SK-N-SH (cell line): ENCODE data around the gene IL31. TPM values are rescaled to one million over a fixed set of nuclear protein-coding genes. Genes with fewer than 3 reads are reported as not detected.

Source experiments
- CTCF ChIA-PET: fragments of 300-600, 350-600 bp; formaldehyde crosslinking; extraction: SDS; loops from one replicate; lab custom pipeline; 2021; lab: Yijun Ruan, JAX
- POLR2A ChIA-PET: fragments of 350-600 bp; sonication (Branson Sonifier 250); formaldehyde crosslinking; extraction: SDS; loops from one replicate; lab custom pipeline; 2020; ENCODE audit warnings: antibody characterized with exemption, inconsistent platforms; lab: Yijun Ruan, JAX
- DNase-seq: peaks from one replicate; pipeline ENCODE4 v3.0.0; 2012
- H2AFZ ChIP-seq: fragments of 200-600 bp; sonication (generic); 2 replicates; pipeline ENCODE4 v1.8.1; 2016; ENCODE audit warnings: antibody characterized with exemption, mild to moderate bottlenecking, low read depth
- H3F3A ChIP-seq: fragments of 200-600 bp; sonication (generic); replicated peaks from 2 replicates; pipeline ENCODE3; 2016; ENCODE audit warnings: antibody characterized with exemption, mild to moderate bottlenecking; ENCODE audit not compliant: insufficient read depth
- H3K27ac ChIP-seq, 2 experiments: fragments of 200-500 bp in 1 of 2; fragments of 200-600 bp in 1 of 2; sonication (Bioruptor generic) in 1 of 2; sonication (generic), shearing (Covaris generic) in 1 of 2; 2 replicates each; pipeline versions ENCODE4 v1.5.1 to v1.6.1; 2014 to 2016; ENCODE audit warnings: low read depth in 2 of 2, inconsistent platforms in 1 of 2, low read length in 1 of 2, mild to moderate bottlenecking in 1 of 2, mixed read lengths in 1 of 2
- H3K27me3 ChIP-seq: fragments of 200-600 bp; sonication (generic), shearing (Covaris generic); 2 replicates; pipeline ENCODE4 v1.6.1; 2016; ENCODE audit warnings: mixed run types; ENCODE audit not compliant: insufficient read depth
- H3K36me3 ChIP-seq, 2 experiments: fragments of 200-500 bp in 1 of 2; fragments of 200-600 bp in 1 of 2; sonication (Bioruptor generic) in 1 of 2; sonication (generic) in 1 of 2; replicated peaks in 1 of 2; 2 replicates each; pipeline versions ENCODE3 to v1.5.1; 2014 to 2016; ENCODE audit warnings: low read length in 1 of 2, mild to moderate bottlenecking in 1 of 2; ENCODE audit not compliant: insufficient read depth in 2 of 2, control insufficient read depth in 1 of 2
- H3K4me1 ChIP-seq, 2 experiments: fragments of 200-500 bp in 1 of 2; fragments of 200-600 bp in 1 of 2; sonication (Bioruptor generic) in 1 of 2; sonication (generic), shearing (Covaris generic) in 1 of 2; 2 replicates each; pipeline versions ENCODE4 v1.5.1 to v1.6.1; 2014 to 2016; ENCODE audit warnings: low read depth in 1 of 2, low read length in 1 of 2, mixed run types in 1 of 2; ENCODE audit not compliant: insufficient read depth in 2 of 2, control insufficient read depth in 1 of 2
- H3K4me2 ChIP-seq: fragments of 200-600 bp; sonication (generic), shearing (Covaris generic); 2 replicates; pipeline ENCODE4 v1.6.1; 2017; ENCODE audit warnings: mixed run types
- H3K4me3 ChIP-seq, 2 experiments: fragments of 200-500 bp in 1 of 2; fragments of 200-600 bp in 1 of 2; sonication (Bioruptor generic) in 1 of 2; sonication (generic), shearing (Covaris generic) in 1 of 2; 2 replicates each; pipeline versions ENCODE4 v1.5.1 to v1.8.1; 2014 to 2016; ENCODE audit warnings: low read depth in 2 of 2, inconsistent platforms in 1 of 2, low read length in 1 of 2, mild to moderate bottlenecking in 1 of 2, mixed read lengths in 1 of 2, moderate library complexity in 1 of 2
- H3K79me2 ChIP-seq: fragments of 200-600 bp; sonication (generic); 2 replicates; pipeline ENCODE4 v1.8.1; 2017; ENCODE audit warnings: mild to moderate bottlenecking; ENCODE audit not compliant: insufficient read depth
- H3K9ac ChIP-seq: fragments of 200-600 bp; sonication (generic); 2 replicates; pipeline ENCODE4 v1.6.1; 2017; ENCODE audit warnings: mixed run types
- H3K9me2 ChIP-seq: fragments of 200-600 bp; sonication (generic); 2 replicates; pipeline ENCODE4 v1.6.1; 2017; ENCODE audit warnings: mixed run types
- H3K9me3 ChIP-seq: fragments of 200-600 bp; sonication (generic); 2 replicates; pipeline ENCODE4 v1.6.1; 2017; ENCODE audit warnings: mixed run types, mild to moderate bottlenecking, moderate library complexity
- H4K20me1 ChIP-seq: fragments of 200-600 bp; sonication (generic); 2 replicates; pipeline ENCODE4 v1.6.1; 2017; ENCODE audit warnings: mild to moderate bottlenecking, mixed run types; ENCODE audit not compliant: insufficient read depth
- ELF1 ChIP-seq: IDR thresholded peaks from 2 replicates; pipeline ENCODE4 v1.4.0; 2012
- FOXJ3 ChIP-seq: sonication (generic); formaldehyde crosslinking; IDR thresholded peaks from 2 replicates; pipeline ENCODE4 v1.5.1; 2020; ENCODE audit warnings: mild to moderate bottlenecking, missing genetic modification reagents
- FOXM1 ChIP-seq: IDR thresholded peaks from 2 replicates; pipeline ENCODE4 v1.4.0; 2012; ENCODE audit warnings: low read depth, mild to moderate bottlenecking
- JUND ChIP-seq: IDR thresholded peaks from 2 replicates; pipeline ENCODE4 v1.4.0; 2012
- MEF2A ChIP-seq: IDR thresholded peaks from 2 replicates; pipeline ENCODE4 v1.4.0; 2012; ENCODE audit warnings: low read depth, borderline replicate concordance
- MXI1 ChIP-seq: IDR thresholded peaks from 2 replicates; pipeline ENCODE4 v1.6.1; 2012; ENCODE audit warnings: mild to moderate bottlenecking, low read depth, low read length, improper control_type of control experiment
- NRF1 ChIP-seq: IDR thresholded peaks from 2 replicates; pipeline ENCODE4 v1.6.1; 2012; ENCODE audit warnings: low read depth, mild to moderate bottlenecking, low read length
- PBX3 ChIP-seq: IDR thresholded peaks from 2 replicates; pipeline ENCODE4; 2012
- POLR2AphosphoS5 ChIP-seq: IDR thresholded peaks from 2 replicates; pipeline ENCODE4 v1.6.1; 2012; ENCODE audit warnings: low read depth, low read length
- RAD21 ChIP-seq: IDR thresholded peaks from 2 replicates; pipeline ENCODE4 v1.6.1; 2012; ENCODE audit warnings: mild to moderate bottlenecking, low read length
- REST ChIP-seq: IDR thresholded peaks from 2 replicates; pipeline ENCODE4 v1.6.1; 2012; ENCODE audit warnings: mild to moderate bottlenecking, low read depth, low read length, moderate library complexity
- RFX5 ChIP-seq: IDR thresholded peaks from 2 replicates; pipeline ENCODE4 v1.6.1; 2012; ENCODE audit warnings: mild to moderate bottlenecking, improper control_type of control experiment, low read length
- SMC3 ChIP-seq: IDR thresholded peaks from 2 replicates; pipeline ENCODE4 v1.6.1; 2012; ENCODE audit warnings: low read depth, low read length, improper control_type of control experiment
- TCF12 ChIP-seq: IDR thresholded peaks from 2 replicates; pipeline ENCODE4 v1.4.0; 2012
- TEAD4 ChIP-seq: IDR thresholded peaks from 2 replicates; pipeline ENCODE4 v1.4.0; 2012; ENCODE audit warnings: mild to moderate bottlenecking, borderline replicate concordance; ENCODE audit not compliant: insufficient read depth
- WGBS: methylation state at CpG from one replicate; pipeline ENCODE4 v1.1.6; 2017; ENCODE audit warnings: low lambda C conversion rate; 5-methylcytosine and 5-hydroxymethylcytosine counted together
- polyA plus RNA-seq, 3 experiments: library from polyadenylated mRNA; depleted of rRNA; stranded (reverse); fragments of >200 nt; gene quantifications; 2 replicates each; pipeline ENCODE4 v1.2.3, GENCODE V29; 2012
- TF ChIP-seq, protein P1 (sequence below): fragments of 150-350 bp; IDR thresholded peaks from 2 replicates; pipeline ENCODE4 v1.6.1; 2017; ENCODE audit warnings: antibody characterized with exemption, low read length, low read depth, borderline replicate concordance
- TF ChIP-seq, protein P2 (sequence below): fragments of 150-350 bp; IDR thresholded peaks from 2 replicates; pipeline ENCODE4 v1.6.1; 2016; ENCODE audit warnings: mild to moderate bottlenecking, low read depth, low read length
- TF ChIP-seq, protein P3 (sequence below): fragments of 200-600 bp; sonication (generic); IDR thresholded peaks from 2 replicates; pipeline ENCODE4 v1.6.1; 2017; ENCODE audit warnings: antibody characterized with exemption, mild to moderate bottlenecking, moderate library complexity

Gene IL31
- polyA plus RNA-seq, 1 of the 3 experiments (the other 2 are of a cell fraction) = not detected

GRCh38 chr12:122162976-122163375 lies 11.0 kb downstream of the IL31 start:
- Histone ChIP-seq H3K9me3 (no peaks in the 10 kb centered on the region), H2AFZ (no peak overlapping the region), H3K4me2 (no peak overlapping the region), H3K79me2 (no peaks in the 10 kb centered on the region), H3K4me3 (no peak overlapping the region), H3K4me1 (no peaks in the 10 kb centered on the region; a peak in 1 of 4 replicates), H3K27ac (no peak overlapping the region), H3K27me3 (no peaks in the 10 kb centered on the region), H3K9me2 (no peaks in the 10 kb centered on the region), H3F3A (no peaks in the 10 kb centered on the region), H3K36me3 (no peaks in the 10 kb centered on the region), H3K9ac (no peak overlapping the region), H4K20me1 (no peaks in the 10 kb centered on the region)
- POLR2A ChIA-PET = no interaction called here
- TF ChIP-seq PBX3 (no peak), RFX5 (no peak), POLR2AphosphoS5 (no peak), MEF2A (no peak), JUND (no peak), FOXJ3 (CRISPR knock-in tag) (no peak), RAD21 (no peak), TCF12 (no peak), SMC3 (no peak), FOXM1 (no peak), NRF1 (no peak), ELF1 (no peak), MXI1 (no peak)
- TF ChIP-seq, protein P1, sequence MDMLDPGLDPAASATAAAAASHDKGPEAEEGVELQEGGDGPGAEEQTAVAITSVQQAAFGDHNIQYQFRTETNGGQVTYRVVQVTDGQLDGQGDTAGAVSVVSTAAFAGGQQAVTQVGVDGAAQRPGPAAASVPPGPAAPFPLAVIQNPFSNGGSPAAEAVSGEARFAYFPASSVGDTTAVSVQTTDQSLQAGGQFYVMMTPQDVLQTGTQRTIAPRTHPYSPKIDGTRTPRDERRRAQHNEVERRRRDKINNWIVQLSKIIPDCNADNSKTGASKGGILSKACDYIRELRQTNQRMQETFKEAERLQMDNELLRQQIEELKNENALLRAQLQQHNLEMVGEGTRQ = no peak
- TF ChIP-seq, protein P2, sequence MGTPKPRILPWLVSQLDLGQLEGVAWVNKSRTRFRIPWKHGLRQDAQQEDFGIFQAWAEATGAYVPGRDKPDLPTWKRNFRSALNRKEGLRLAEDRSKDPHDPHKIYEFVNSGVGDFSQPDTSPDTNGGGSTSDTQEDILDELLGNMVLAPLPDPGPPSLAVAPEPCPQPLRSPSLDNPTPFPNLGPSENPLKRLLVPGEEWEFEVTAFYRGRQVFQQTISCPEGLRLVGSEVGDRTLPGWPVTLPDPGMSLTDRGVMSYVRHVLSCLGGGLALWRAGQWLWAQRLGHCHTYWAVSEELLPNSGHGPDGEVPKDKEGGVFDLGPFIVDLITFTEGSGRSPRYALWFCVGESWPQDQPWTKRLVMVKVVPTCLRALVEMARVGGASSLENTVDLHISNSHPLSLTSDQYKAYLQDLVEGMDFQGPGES = no peak
- CTCF ChIA-PET = interaction anchor here (0.6 to 1.0 kb wide), 2 partner anchors 28 to 495 kb away, joined by 3 read pairs; no protein-coding TSS in a partner anchor
- no peak for DNase-seq
- 74% methylated on average over 3 of the region's 3 CpGs for WGBS

GRCh38 chr12:122161682-122162081 lies 12.3 kb downstream of the IL31 start:
- Histone ChIP-seq H2AFZ (no peak overlapping the region), H3K4me3 (no peak overlapping the region), H3K4me2 (no peak overlapping the region), H3F3A (no peaks in the 10 kb centered on the region), H3K9me2 (no peaks in the 10 kb centered on the region), H3K27ac (no peak overlapping the region), H3K27me3 (no peaks in the 10 kb centered on the region), H3K79me2 (no peaks in the 10 kb centered on the region), H3K4me1 (no peaks in the 10 kb centered on the region; a peak in 1 of 4 replicates), H4K20me1 (no peaks in the 10 kb centered on the region), H3K36me3 (no peaks in the 10 kb centered on the region), H3K9ac (no peak overlapping the region), H3K9me3 (no peaks in the 10 kb centered on the region)
- TF ChIP-seq, protein P3, sequence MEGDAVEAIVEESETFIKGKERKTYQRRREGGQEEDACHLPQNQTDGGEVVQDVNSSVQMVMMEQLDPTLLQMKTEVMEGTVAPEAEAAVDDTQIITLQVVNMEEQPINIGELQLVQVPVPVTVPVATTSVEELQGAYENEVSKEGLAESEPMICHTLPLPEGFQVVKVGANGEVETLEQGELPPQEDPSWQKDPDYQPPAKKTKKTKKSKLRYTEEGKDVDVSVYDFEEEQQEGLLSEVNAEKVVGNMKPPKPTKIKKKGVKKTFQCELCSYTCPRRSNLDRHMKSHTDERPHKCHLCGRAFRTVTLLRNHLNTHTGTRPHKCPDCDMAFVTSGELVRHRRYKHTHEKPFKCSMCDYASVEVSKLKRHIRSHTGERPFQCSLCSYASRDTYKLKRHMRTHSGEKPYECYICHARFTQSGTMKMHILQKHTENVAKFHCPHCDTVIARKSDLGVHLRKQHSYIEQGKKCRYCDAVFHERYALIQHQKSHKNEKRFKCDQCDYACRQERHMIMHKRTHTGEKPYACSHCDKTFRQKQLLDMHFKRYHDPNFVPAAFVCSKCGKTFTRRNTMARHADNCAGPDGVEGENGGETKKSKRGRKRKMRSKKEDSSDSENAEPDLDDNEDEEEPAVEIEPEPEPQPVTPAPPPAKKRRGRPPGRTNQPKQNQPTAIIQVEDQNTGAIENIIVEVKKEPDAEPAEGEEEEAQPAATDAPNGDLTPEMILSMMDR = no peak
- TF ChIP-seq REST (no peak), FOXJ3 (CRISPR knock-in tag) (no peak), RAD21 (no peak), SMC3 (no peak), TEAD4 (no peak)
- TF ChIP-seq, protein P1 = no peak
- 84% methylated on average over 8 of the region's 8 CpGs for WGBS
- POLR2A ChIA-PET = no interaction called here
- CTCF ChIA-PET = interaction anchor here (0.9 kb wide), 1 partner anchor 12 kb away, joined by 3 read pairs; no protein-coding TSS in a partner anchor
- no peak for DNase-seq
